MM.1S (cell line): ENCODE data around the gene JUND.

Experiments used
- EZH2phosphoT487 ChIP-seq: fragments of 300-600 bp; sonication (generic); IDR thresholded peaks from 2 replicates; pipeline ENCODE4 v1.6.1; 2018; ENCODE audit warnings: antibody characterized with exemption, low read length
- TF ChIP-seq, protein P1 (sequence below): fragments of 300-600 bp; sonication (generic); IDR thresholded peaks from 2 replicates; pipeline ENCODE4 v1.5.1; 2016; ENCODE audit warnings: antibody characterized with exemption, low read length, mixed read lengths

DNA sequence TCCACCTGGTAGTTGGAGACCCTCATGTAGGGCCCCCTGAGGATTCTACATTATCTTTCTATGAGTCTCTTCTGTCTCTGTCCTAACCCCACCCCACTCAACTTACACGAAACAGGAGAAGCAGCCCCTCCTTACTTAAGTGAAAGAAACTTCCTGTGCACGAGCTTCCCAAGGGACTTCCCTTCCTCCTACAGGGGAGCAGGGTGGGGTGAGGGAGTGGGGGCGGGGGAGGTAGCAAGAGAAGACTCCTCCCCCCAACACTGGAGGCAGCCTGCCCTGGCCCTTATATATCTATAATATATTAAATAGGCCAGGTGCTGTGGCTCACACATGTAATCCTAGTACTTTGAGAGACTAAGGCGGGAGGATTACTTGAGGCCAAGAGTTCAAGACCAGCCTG lies 49.6 kb downstream of the JUND start:
- TF ChIP-seq, protein P1, sequence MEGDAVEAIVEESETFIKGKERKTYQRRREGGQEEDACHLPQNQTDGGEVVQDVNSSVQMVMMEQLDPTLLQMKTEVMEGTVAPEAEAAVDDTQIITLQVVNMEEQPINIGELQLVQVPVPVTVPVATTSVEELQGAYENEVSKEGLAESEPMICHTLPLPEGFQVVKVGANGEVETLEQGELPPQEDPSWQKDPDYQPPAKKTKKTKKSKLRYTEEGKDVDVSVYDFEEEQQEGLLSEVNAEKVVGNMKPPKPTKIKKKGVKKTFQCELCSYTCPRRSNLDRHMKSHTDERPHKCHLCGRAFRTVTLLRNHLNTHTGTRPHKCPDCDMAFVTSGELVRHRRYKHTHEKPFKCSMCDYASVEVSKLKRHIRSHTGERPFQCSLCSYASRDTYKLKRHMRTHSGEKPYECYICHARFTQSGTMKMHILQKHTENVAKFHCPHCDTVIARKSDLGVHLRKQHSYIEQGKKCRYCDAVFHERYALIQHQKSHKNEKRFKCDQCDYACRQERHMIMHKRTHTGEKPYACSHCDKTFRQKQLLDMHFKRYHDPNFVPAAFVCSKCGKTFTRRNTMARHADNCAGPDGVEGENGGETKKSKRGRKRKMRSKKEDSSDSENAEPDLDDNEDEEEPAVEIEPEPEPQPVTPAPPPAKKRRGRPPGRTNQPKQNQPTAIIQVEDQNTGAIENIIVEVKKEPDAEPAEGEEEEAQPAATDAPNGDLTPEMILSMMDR = no peak
- no peak for TF ChIP-seq EZH2phosphoT487
